H1 (cell line): ENCODE results near the gene ACTN2. TPM values are rescaled to one million over a fixed set of nuclear protein-coding genes. Genes with fewer than 3 reads are reported as not detected.
"Not testable (repeated sequence)": the region's sequence is repeated elsewhere in the genome, so short reads cannot be mapped to it uniquely, and the experiment has no call there.

Experiments
- CTCF ChIA-PET: fragments of 300-600 bp; sonication (Branson Sonifier 250); formaldehyde crosslinking; loops from one replicate; lab custom pipeline; 2021; ENCODE audit not compliant: partially characterized antibody; lab: Charles Lee
- POLR2A ChIA-PET: fragments of 300-600 bp; sonication (Branson Sonifier 250); formaldehyde crosslinking; loops from one replicate; lab custom pipeline; 2021; ENCODE audit warnings: inconsistent platforms; ENCODE audit not compliant: partially characterized antibody; lab: Charles Lee
- DNase-seq, 2 experiments: peaks; one replicate each; pipeline versions ENCODE4 v3.0.0 to v3.0.0-alpha.2; 2010 to 2022; ENCODE audit warnings: low spot score in 2 of 2, low read depth in 1 of 2, mixed read lengths in 1 of 2
- FAIRE-seq: peaks from 2 replicates; lab custom pipeline; 2011; peaks lifted over from hg19 to GRCh38; lab: Jason Lieb, UNC
- H2AFZ ChIP-seq: 2 replicates; pipeline ENCODE4 v1.8.1; 2012; ENCODE audit warnings: low read length, inconsistent platforms
- H2AK5ac ChIP-seq: 2 replicates; pipeline ENCODE4 v1.6.1; 2013; ENCODE audit warnings: low read depth, low read length
- H2BK120ac ChIP-seq: replicated peaks from 2 replicates; pipeline ENCODE3; 2013; ENCODE audit warnings: low read depth, low read length, inconsistent platforms
- H2BK12ac ChIP-seq: 2 replicates; pipeline ENCODE4 v1.6.1; 2013; ENCODE audit warnings: low read depth, low read length
- H2BK15ac ChIP-seq: 2 replicates; pipeline ENCODE4 v1.6.1; 2013; ENCODE audit warnings: low read length
- H2BK20ac ChIP-seq: 2 replicates; pipeline ENCODE4 v1.6.1; 2013; ENCODE audit warnings: low read length
- H2BK5ac ChIP-seq: 2 replicates; pipeline ENCODE4 v1.6.1; 2013; ENCODE audit warnings: low read depth, low read length
- H3K14ac ChIP-seq: 2 replicates; pipeline ENCODE4 v1.6.1; 2013; ENCODE audit warnings: inconsistent platforms; ENCODE audit not compliant: insufficient read length
- H3K18ac ChIP-seq: 2 replicates; pipeline ENCODE4 v1.6.1; 2013; ENCODE audit warnings: low read length; ENCODE audit errors: extremely low read depth
- H3K23ac ChIP-seq: 2 replicates; pipeline ENCODE4 v1.6.1; 2013; ENCODE audit warnings: inconsistent platforms; ENCODE audit not compliant: insufficient read length
- H3K23me2 ChIP-seq: 2 replicates; pipeline ENCODE4 v1.6.1; 2013; ENCODE audit warnings: low read depth, low read length
- H3K27ac ChIP-seq: 2 replicates; pipeline ENCODE4 v1.6.1; 2011; ENCODE audit warnings: low read depth, low read length, inconsistent platforms
- H3K27me3 ChIP-seq, 4 experiments: replicated peaks in 1 of 4; 1 replicate in 1 of 4; 2 replicates in 3 of 4; pipeline versions ENCODE4 v1.6.1 to v1.8.1; 2011 to 2013; ENCODE audit warnings: low read length in 3 of 4, mild to moderate bottlenecking in 3 of 4, inconsistent platforms in 2 of 4, mixed read lengths in 2 of 4, moderate library complexity in 1 of 4; ENCODE audit not compliant: control insufficient read depth in 3 of 4, insufficient read depth in 3 of 4; ENCODE audit errors: extremely low read depth in 1 of 4
- H3K36me3 ChIP-seq, 4 experiments: 2 replicates each; pipeline versions ENCODE4 v1.6.1 to v1.8.1; 2011 to 2013; ENCODE audit warnings: mild to moderate bottlenecking in 4 of 4, low read length in 3 of 4, moderate library complexity in 2 of 4, control low read depth in 1 of 4, inconsistent platforms in 1 of 4; ENCODE audit not compliant: insufficient read depth in 4 of 4, control insufficient read depth in 2 of 4
- H3K4ac ChIP-seq: replicated peaks from 2 replicates; pipeline ENCODE3; 2013; ENCODE audit warnings: low read length, low read depth, mixed read lengths, inconsistent platforms; ENCODE audit not compliant: insufficient read length
- H3K4me1 ChIP-seq, 4 experiments: replicated peaks in 1 of 4; 1 replicate in 1 of 4; 2 replicates in 3 of 4; pipeline versions ENCODE4 v1.6.1 to v1.8.1; 2011 to 2013; ENCODE audit warnings: low read length in 3 of 4, inconsistent platforms in 2 of 4, mixed read lengths in 1 of 4; ENCODE audit not compliant: insufficient read depth in 4 of 4, control insufficient read depth in 3 of 4
- H3K4me2 ChIP-seq, 2 experiments: 2 replicates each; pipeline versions ENCODE4 v1.6.1 to v1.8.1; 2011 to 2013; ENCODE audit warnings: low read depth in 2 of 2, low read length in 2 of 2, control low read depth in 1 of 2, inconsistent platforms in 1 of 2, mild to moderate bottlenecking in 1 of 2; ENCODE audit not compliant: insufficient read depth in 1 of 2
- H3K4me3 ChIP-seq, 4 experiments: fragments of 200-600, 300-600 bp in 1 of 4; sonication (generic), shearing (Covaris generic), sonication (Bioruptor Twin) in 1 of 4; 2 replicates each; pipeline versions ENCODE4 v1.5.1 to v1.8.1; 2011 to 2016; ENCODE audit warnings: low read length in 4 of 4, low read depth in 3 of 4, control low read depth in 2 of 4, inconsistent platforms in 2 of 4, mild to moderate bottlenecking in 2 of 4, mixed read lengths in 1 of 4, moderate library complexity in 1 of 4; ENCODE audit not compliant: insufficient read depth in 2 of 4; ENCODE audit errors: extremely low read depth in 1 of 4
- H3K56ac ChIP-seq: replicated peaks from 2 replicates; pipeline ENCODE3; 2013; ENCODE audit warnings: low read depth, mild to moderate bottlenecking, mixed read lengths, low read length, inconsistent platforms; ENCODE audit not compliant: insufficient read length
- H3K79me1 ChIP-seq: 2 replicates; pipeline ENCODE4 v1.6.1; 2013; ENCODE audit warnings: low read depth, low read length, control low read depth
- H3K79me2 ChIP-seq, 2 experiments: 2 replicates each; pipeline versions ENCODE4 v1.6.1 to v1.8.1; 2012 to 2013; ENCODE audit warnings: low read length in 2 of 2, mild to moderate bottlenecking in 2 of 2, inconsistent platforms in 1 of 2; ENCODE audit not compliant: insufficient read depth in 2 of 2, control insufficient read depth in 1 of 2
- H3K9ac ChIP-seq, 4 experiments: replicated peaks in 1 of 4; 1 replicate in 1 of 4; 2 replicates in 3 of 4; pipeline versions ENCODE4 v1.6.1 to v1.8.1; 2011 to 2013; ENCODE audit warnings: low read depth in 3 of 4, low read length in 3 of 4, control low read depth in 2 of 4, mild to moderate bottlenecking in 2 of 4, moderate library complexity in 2 of 4, inconsistent platforms in 1 of 4; ENCODE audit errors: extremely low read depth in 1 of 4
- H3K9me3 ChIP-seq, 2 experiments: 2 replicates each; pipeline versions ENCODE4 v1.6.1 to v1.8.1; 2012 to 2013; ENCODE audit warnings: mild to moderate bottlenecking in 2 of 2, moderate library complexity in 2 of 2, control low read depth in 1 of 2, inconsistent platforms in 1 of 2, low read depth in 1 of 2, low read length in 1 of 2, mixed read lengths in 1 of 2; ENCODE audit not compliant: insufficient read depth in 2 of 2
- H4K20me1 ChIP-seq, 2 experiments: replicated peaks in 1 of 2; 2 replicates each; pipeline versions ENCODE3 to v1.8.1; 2011 to 2013; ENCODE audit warnings: inconsistent platforms in 2 of 2, low read length in 2 of 2, mild to moderate bottlenecking in 1 of 2; ENCODE audit not compliant: insufficient read depth in 2 of 2, control insufficient read depth in 1 of 2
- H4K5ac ChIP-seq: 2 replicates; pipeline ENCODE4 v1.6.1; 2013; ENCODE audit warnings: low read length, low read depth, mixed read lengths, inconsistent platforms; ENCODE audit not compliant: insufficient read length
- H4K8ac ChIP-seq: 2 replicates; pipeline ENCODE4 v1.8.0; 2013; ENCODE audit warnings: mild to moderate bottlenecking, moderate library complexity, low read length, inconsistent platforms; ENCODE audit not compliant: insufficient read depth; ENCODE audit errors: extremely low read depth
- H4K91ac ChIP-seq: replicated peaks from 2 replicates; pipeline ENCODE3; 2013; ENCODE audit warnings: low read length, mixed read lengths, inconsistent platforms; ENCODE audit not compliant: insufficient read length
- WGBS, 2 experiments: shearing (Covaris generic) in 1 of 2; methylation state at CpG; one replicate each; pipeline versions ENCODE4 v1.1.6 to v1.1.7; 2013 to 2015; ENCODE audit warnings: low lambda C conversion rate in 2 of 2, mixed read lengths in 2 of 2, inconsistent platforms in 1 of 2, low coverage in 1 of 2, missing lambda C conversion rate in 1 of 2; ENCODE audit not compliant: insufficient replicate concordance in 2 of 2, insufficient coverage in 1 of 2, insufficient read length in 1 of 2; ENCODE audit errors: extremely low coverage in 1 of 2, missing lambda C conversion rate in 1 of 2; 5-methylcytosine and 5-hydroxymethylcytosine counted together
- polyA plus RNA-seq, 7 experiments: library from polyadenylated mRNA; depleted of rRNA in 3 of 7; stranded (reverse) in 5 of 7; unstranded in 2 of 7; fragments of >200 nt in 5 of 7; fragments of 200-250 nt in 2 of 7; gene quantifications; 1 replicate in 5 of 7; 2 replicates in 1 of 7; 4 replicates in 1 of 7; pipeline versions ENCODE4 v1.2.1 to v1.2.3, GENCODE V29; 2011 to 2013; ENCODE audit warnings: missing spikeins in 2 of 7, mixed read lengths in 2 of 7
- total RNA-seq: library from RNA; stranded (reverse); fragmentation: NEBNext Ultra II Directional; extraction: Animal tissue kit (Norgen Biotek cat#: 25700); gene quantifications from 2 replicates; pipeline ENCODE4 v1.2.1, GENCODE V29; 2021

Gene ACTN2
- total and polyA plus RNA-seq, 2 of the 8 experiments (the other 6 are each of a cell fraction or from before 2014, with no cell fraction given): 1.9 to 4.1 TPM

- H3K36me3 ChIP-seq, FAIRE-seq, H4K91ac ChIP-seq, POLR2A ChIA-PET, H3K18ac ChIP-seq, H2AK5ac ChIP-seq, H4K20me1 ChIP-seq, H3K27ac ChIP-seq, H3K23ac ChIP-seq, H2BK15ac ChIP-seq, H3K4me2 ChIP-seq, H4K8ac ChIP-seq, H2BK12ac ChIP-seq, H3K79me2 ChIP-seq, H3K9ac ChIP-seq, H3K14ac ChIP-seq, H3K56ac ChIP-seq, H3K79me1 ChIP-seq, H2AFZ ChIP-seq, H3K23me2 ChIP-seq, H2BK5ac ChIP-seq, H4K5ac ChIP-seq, H2BK20ac ChIP-seq, CTCF ChIA-PET, H3K4me3 ChIP-seq, H3K4me1 ChIP-seq, H3K27me3 ChIP-seq, H3K4ac ChIP-seq, H2BK120ac ChIP-seq, H3K9me3 ChIP-seq, DNase-seq: not testable (repeated sequence)
- 91% methylated on average over 5 of the region's 5 CpGs; no CpG with 5 or more reads in 1 of the 2 experiments for WGBS, 2 experiments
Measured at GRCh38 chr1:236668909-236669308, 17.4 kb upstream of the ACTN2 start.
